ENCODE results near the gene SET.
"Not testable (repeated sequence)": the region's sequence is repeated elsewhere in the genome, so short reads cannot be mapped to it uniquely, and the experiment has no call there.

The SET gene

GRCh38 chr9:128688501-128689292 is at the start of gene SET:
SET (plus strand) TSS chr9:128689222; CDS start chr9:128689583, 361 bp downstream.
- DNase-seq (ENCODE audit: low spot score) = peak; percentile 96

GRCh38 chr9:128640603-128641002 is 48.4 kb upstream of the SET start:
- DNase-seq (ENCODE audit: low spot score) = no peak

GRCh38 chr9:128642675-128643245 is 46.3 kb upstream of the SET start:
- no peak for DNase-seq (ENCODE audit: low spot score)

- peak; percentile 12 for DNase-seq (ENCODE audit: low spot score)
Measured at GRCh38 chr9:128643519-128644300, 45.3 kb upstream of the SET start.

- not testable (repeated sequence) for DNase-seq (ENCODE audit: low spot score)
Measured at GRCh38 chr9:128648206-128648605, 40.8 kb upstream of the SET start.

GRCh38 chr9:128651798-128652197 is 37.2 kb upstream of the SET start:
- no peak for DNase-seq (ENCODE audit: low spot score)

GRCh38 chr9:128653908-128654307 is 35.1 kb upstream of the SET start:
- DNase-seq (ENCODE audit: low spot score) = no peak

- DNase-seq (ENCODE audit: low spot score) = no peak
Measured at GRCh38 chr9:128654481-128654880, 34.5 kb upstream of the SET start.

GRCh38 chr9:128656416-128657343 is 32.3 kb upstream of the SET start, which contains the start of gene DYNC2I2:
DYNC2I2 (minus strand) TSS chr9:128656847; CDS start chr9:128656726, 121 bp downstream.
- peak; percentile 96 for DNase-seq (ENCODE audit: low spot score)

GRCh38 chr9:128657344-128657704 is 31.7 kb upstream of the SET start:
- no peak for DNase-seq (ENCODE audit: low spot score)

- DNase-seq (ENCODE audit: low spot score) = no peak
Measured at GRCh38 chr9:128657796-128658195, 31.2 kb upstream of the SET start.

GRCh38 chr9:128666481-128666941 is 22.5 kb upstream of the SET start:
- DNase-seq (ENCODE audit: low spot score) = peak; percentile 32

GRCh38 chr9:128669786-128670185 is 19.2 kb upstream of the SET start:
- no peak for DNase-seq (ENCODE audit: low spot score)

- DNase-seq (ENCODE audit: low spot score) = no peak
Measured at GRCh38 chr9:128675382-128675781, 13.6 kb upstream of the SET start.

GRCh38 chr9:128677794-128678193 is 11.2 kb upstream of the SET start:
- DNase-seq (ENCODE audit: low spot score) = no peak

- DNase-seq (ENCODE audit: low spot score) = peak; percentile 69
Measured at GRCh38 chr9:128683340-128684064, 5.5 kb upstream of the SET start.

- no peak for DNase-seq (ENCODE audit: low spot score)
Measured at GRCh38 chr9:128684065-128684324, 5.0 kb upstream of the SET start.

GRCh38 chr9:128684325-128685199 is 4.5 kb upstream of the SET start:
- DNase-seq (ENCODE audit: low spot score) = peak; percentile 91

GRCh38 chr9:128685636-128686489 is 3.2 kb upstream of the SET start:
- no peak for DNase-seq (ENCODE audit: low spot score)

All from LoVo (cell line).